ENCODE results near the gene TSPAN10. TPM values are rescaled to one million over a fixed set of nuclear protein-coding genes. Genes with fewer than 3 reads are reported as not detected.
"Not testable (repeated sequence)": the region's sequence is repeated elsewhere in the genome, so short reads cannot be mapped to it uniquely, and the experiment has no call there.

Gene TSPAN10
- total RNA-seq, 4 donors from 2014 or later, result 0.21 to 3.0 TPM; not detected in 2

- no peaks in the 10 kb centered on the region for H3K27me3 ChIP-seq
- H3K4me1 ChIP-seq, result no peaks in the 10 kb centered on the region
- H3K9me3 ChIP-seq, result no peaks in the 10 kb centered on the region
- H3K27ac ChIP-seq, result no peak overlapping the region
- H3K36me3 ChIP-seq, result no peaks in the 10 kb centered on the region
- DNase-seq, result no peak
- intact Hi-C loops (cut with DNase I; ENCODE audit: low total_unique reads), result no loop called here
- TF ChIP-seq CTCF (IDR thresholded peaks at IDR 0.05) (no peak), POLR2A (IDR thresholded peaks at IDR 0.05) (no peak)
- no peak overlapping the region for H3K4me3 ChIP-seq
Measured at GRCh38 chr17:81608605-81609004, 28.4 kb upstream of the TSPAN10 start.

- Histone ChIP-seq H3K27ac (no peak overlapping the region), H3K36me3 (no peaks in the 10 kb centered on the region), H3K4me3 (no peak overlapping the region), H3K4me1 (no peaks in the 10 kb centered on the region), H3K27me3 (no peaks in the 10 kb centered on the region), H3K9me3 (no peaks in the 10 kb centered on the region)
- intact Hi-C loops (cut with DNase I; ENCODE audit: low total_unique reads), result no loop called here
- DNase-seq, result no peak
- TF ChIP-seq CTCF (IDR thresholded peaks at IDR 0.05) (no peak), POLR2A (IDR thresholded peaks at IDR 0.05) (no peak)
Measured at GRCh38 chr17:81609541-81610311, 27.3 kb upstream of the TSPAN10 start.

- no peak overlapping the region for H3K27ac ChIP-seq
Measured at GRCh38 chr17:81612172-81612970, 24.6 kb upstream of the TSPAN10 start.

DNA sequence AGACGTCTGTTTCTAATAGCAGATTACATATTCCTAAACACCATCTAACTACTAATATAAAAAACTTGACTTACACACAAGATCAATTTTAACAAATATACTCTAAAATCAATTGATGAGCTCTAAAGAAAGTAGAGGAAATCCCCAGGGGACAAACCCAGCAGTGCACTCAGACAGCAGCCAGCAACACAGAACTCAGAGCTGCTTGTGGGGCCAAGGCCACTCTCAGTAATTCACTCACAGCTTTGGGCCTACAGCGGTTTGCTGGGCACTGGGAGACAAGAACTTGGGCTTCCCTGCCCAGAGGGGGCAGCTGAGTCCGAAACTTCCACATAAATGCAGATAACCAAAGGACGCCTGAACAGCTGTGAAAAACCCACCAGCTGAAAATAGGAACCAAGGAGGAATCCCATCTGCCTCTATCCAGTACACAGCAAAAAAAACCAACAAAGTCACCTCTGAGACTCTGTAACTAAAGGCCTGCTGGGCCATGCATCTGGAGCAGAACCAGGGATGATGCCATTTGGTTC is 21.5 kb upstream of the TSPAN10 start:
- TF ChIP-seq POLR2A (IDR thresholded peaks at IDR 0.05) (no peak), CTCF (IDR thresholded peaks at IDR 0.05) (no peak)
- Histone ChIP-seq H3K9me3 (no peaks in the 10 kb centered on the region), H3K36me3 (no peaks in the 10 kb centered on the region), H3K27ac (no peak overlapping the region), H3K4me1 (no peaks in the 10 kb centered on the region), H3K27me3 (no peaks in the 10 kb centered on the region), H3K4me3 (no peak overlapping the region)
- intact Hi-C loops (cut with DNase I; ENCODE audit: low total_unique reads), result no loop called here
- no peak for DNase-seq

More at GRCh38 chr17:81612172-81612970, 24.6 kb upstream of the TSPAN10 start:
- Histone ChIP-seq H3K4me1 (no peaks in the 10 kb centered on the region), H3K36me3 (no peaks in the 10 kb centered on the region), H3K9me3 (no peaks in the 10 kb centered on the region), H3K27me3 (no peaks in the 10 kb centered on the region), H3K4me3 (no peak overlapping the region)
- no peak for DNase-seq
- TF ChIP-seq POLR2A (IDR thresholded peaks at IDR 0.05) (no peak), CTCF (IDR thresholded peaks at IDR 0.05) (no peak)
- intact Hi-C loops (cut with DNase I; ENCODE audit: low total_unique reads), result no loop called here

- no peak for TF ChIP-seq CTCF (IDR thresholded peaks at IDR 0.05)
- no peak for TF ChIP-seq POLR2A (IDR thresholded peaks at IDR 0.05)
- intact Hi-C loops (cut with DNase I; ENCODE audit: low total_unique reads), result no loop called here
Measured at GRCh38 chr17:81616877-81617276, 20.1 kb upstream of the TSPAN10 start.

DNA sequence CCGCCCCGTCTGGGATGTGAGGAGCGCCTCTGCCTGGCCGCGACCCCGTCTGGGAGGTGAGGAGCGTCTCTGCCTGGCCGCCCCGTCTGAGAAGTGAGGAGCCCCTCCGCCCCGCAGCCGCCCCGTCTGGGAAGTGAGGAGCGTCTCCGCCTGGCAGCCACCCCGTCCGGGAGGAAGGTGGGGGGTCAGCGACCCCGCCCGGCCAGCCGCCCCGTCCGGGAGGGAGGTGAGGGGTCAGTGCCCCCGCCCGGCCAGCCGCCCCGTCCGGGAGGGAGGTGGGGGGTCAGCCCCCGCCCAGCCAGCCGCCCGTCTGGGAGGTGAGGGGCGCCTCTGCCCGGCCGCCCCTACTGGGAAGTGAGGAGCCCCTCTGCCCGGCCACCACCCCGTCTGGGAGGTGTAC is 18.7 kb upstream of the TSPAN10 start:
- H3K4me3 ChIP-seq; H3K27ac ChIP-seq; H3K36me3 ChIP-seq; H3K9me3 ChIP-seq; intact Hi-C loops (cut with DNase I; ENCODE audit: low total_unique reads); DNase-seq; H3K27me3 ChIP-seq; H3K4me1 ChIP-seq: not testable (repeated sequence)

More at GRCh38 chr17:81616877-81617276, 20.1 kb upstream of the TSPAN10 start:
- Histone ChIP-seq H3K27ac (no peak overlapping the region), H3K4me3 (no peak overlapping the region), H3K9me3 (no peaks in the 10 kb centered on the region), H3K36me3 (no peaks in the 10 kb centered on the region), H3K27me3 (no peaks in the 10 kb centered on the region), H3K4me1 (no peaks in the 10 kb centered on the region)
- DNase-seq, result no peak

Measured in uterus (tissue), 4 donors.